Liver (tissue), 3 donors: ENCODE results near the gene GFM1.

Source experiments
- EGR1 ChIP-seq, 2 donors: IDR thresholded peaks; 2 replicates each; pipeline ENCODE4 v1.6.1; 2016 to 2018; ENCODE audit warnings: antibody characterized with exemption in 2 of 2, low read depth in 2 of 2
- FOXA1 ChIP-seq: IDR thresholded peaks from 2 replicates; pipeline ENCODE4 v1.6.1; 2016; ENCODE audit warnings: antibody characterized with exemption
- JUND ChIP-seq, 2 donors: IDR thresholded peaks; 2 replicates each; pipeline ENCODE4 v1.6.1; 2016; ENCODE audit warnings: antibody characterized with exemption in 2 of 2
- RAD21 ChIP-seq, 2 donors: IDR thresholded peaks; 2 replicates each; pipeline ENCODE4 v1.6.1; 2016; ENCODE audit warnings: antibody characterized with exemption in 2 of 2, mild to moderate bottlenecking in 2 of 2
- YY1 ChIP-seq: IDR thresholded peaks from 2 replicates; pipeline ENCODE4 v1.6.1; 2016; ENCODE audit warnings: antibody characterized with exemption, mild to moderate bottlenecking
- TF ChIP-seq, protein P1 (sequence below): fragments of 150-350 bp; IDR thresholded peaks from 2 replicates; pipeline ENCODE4 v1.5.1; 2017; ENCODE audit warnings: improper control_type of control experiment, low read depth, low read length; ENCODE audit not compliant: missing input control
- TF ChIP-seq, protein P2 (sequence below): IDR thresholded peaks from 2 replicates; pipeline ENCODE4 v1.6.1; 2016; ENCODE audit warnings: antibody characterized with exemption, mild to moderate bottlenecking
- TF ChIP-seq, protein P3 (sequence below): IDR thresholded peaks from 2 replicates; pipeline ENCODE4 v1.6.1; 2016; ENCODE audit warnings: antibody characterized with exemption
- TF ChIP-seq, protein P4 (sequence below): IDR thresholded peaks from 2 replicates; pipeline ENCODE4 v1.6.1; 2016; ENCODE audit warnings: antibody characterized with exemption
- TF ChIP-seq, protein P5 (sequence below): IDR thresholded peaks from 2 replicates; pipeline ENCODE4 v1.6.1; 2016; ENCODE audit warnings: antibody characterized with exemption
- donor health status: healthy.
- donor health status: healthy.

DNA sequence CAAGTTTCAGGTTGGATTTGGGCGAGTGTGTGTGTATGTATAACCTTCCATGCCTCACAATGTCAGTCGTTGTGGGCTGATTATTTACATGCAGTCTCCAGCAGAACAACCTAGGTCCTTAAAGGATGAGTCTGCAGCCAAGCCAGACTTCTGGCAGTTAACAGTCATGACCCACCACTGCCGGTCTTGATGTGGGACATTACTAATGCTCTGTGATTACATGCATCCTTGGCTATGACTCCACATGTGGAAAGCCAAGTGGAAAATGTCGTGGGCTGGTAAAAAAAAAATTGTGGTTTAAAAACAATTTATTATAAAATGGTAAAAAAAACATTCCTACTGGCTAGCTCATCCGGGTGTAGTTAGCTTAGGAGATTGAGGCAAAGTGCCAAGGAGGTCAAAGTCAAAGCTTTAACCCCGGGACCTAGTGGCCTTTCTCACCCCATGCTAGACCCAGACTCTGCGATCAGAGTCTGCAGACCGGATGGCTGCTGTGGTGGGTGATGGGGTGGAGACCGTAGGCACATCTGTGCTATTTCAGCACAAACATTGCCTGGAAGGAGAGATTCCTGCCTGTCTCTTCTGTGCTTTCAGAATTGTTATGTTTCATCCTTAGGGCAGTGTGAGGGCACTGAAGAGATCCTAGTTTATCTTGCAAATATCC lies 81.2 kb downstream of the GFM1 start:
- TF ChIP-seq, protein P1, sequence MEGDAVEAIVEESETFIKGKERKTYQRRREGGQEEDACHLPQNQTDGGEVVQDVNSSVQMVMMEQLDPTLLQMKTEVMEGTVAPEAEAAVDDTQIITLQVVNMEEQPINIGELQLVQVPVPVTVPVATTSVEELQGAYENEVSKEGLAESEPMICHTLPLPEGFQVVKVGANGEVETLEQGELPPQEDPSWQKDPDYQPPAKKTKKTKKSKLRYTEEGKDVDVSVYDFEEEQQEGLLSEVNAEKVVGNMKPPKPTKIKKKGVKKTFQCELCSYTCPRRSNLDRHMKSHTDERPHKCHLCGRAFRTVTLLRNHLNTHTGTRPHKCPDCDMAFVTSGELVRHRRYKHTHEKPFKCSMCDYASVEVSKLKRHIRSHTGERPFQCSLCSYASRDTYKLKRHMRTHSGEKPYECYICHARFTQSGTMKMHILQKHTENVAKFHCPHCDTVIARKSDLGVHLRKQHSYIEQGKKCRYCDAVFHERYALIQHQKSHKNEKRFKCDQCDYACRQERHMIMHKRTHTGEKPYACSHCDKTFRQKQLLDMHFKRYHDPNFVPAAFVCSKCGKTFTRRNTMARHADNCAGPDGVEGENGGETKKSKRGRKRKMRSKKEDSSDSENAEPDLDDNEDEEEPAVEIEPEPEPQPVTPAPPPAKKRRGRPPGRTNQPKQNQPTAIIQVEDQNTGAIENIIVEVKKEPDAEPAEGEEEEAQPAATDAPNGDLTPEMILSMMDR = no peak
- TF ChIP-seq RAD21 (IDR thresholded peaks at IDR 0.05) = peak; percentile 38 to 57
- TF ChIP-seq JUND (IDR thresholded peaks at IDR 0.05) = peak; percentile 39 to 57
- TF ChIP-seq, protein P2, sequence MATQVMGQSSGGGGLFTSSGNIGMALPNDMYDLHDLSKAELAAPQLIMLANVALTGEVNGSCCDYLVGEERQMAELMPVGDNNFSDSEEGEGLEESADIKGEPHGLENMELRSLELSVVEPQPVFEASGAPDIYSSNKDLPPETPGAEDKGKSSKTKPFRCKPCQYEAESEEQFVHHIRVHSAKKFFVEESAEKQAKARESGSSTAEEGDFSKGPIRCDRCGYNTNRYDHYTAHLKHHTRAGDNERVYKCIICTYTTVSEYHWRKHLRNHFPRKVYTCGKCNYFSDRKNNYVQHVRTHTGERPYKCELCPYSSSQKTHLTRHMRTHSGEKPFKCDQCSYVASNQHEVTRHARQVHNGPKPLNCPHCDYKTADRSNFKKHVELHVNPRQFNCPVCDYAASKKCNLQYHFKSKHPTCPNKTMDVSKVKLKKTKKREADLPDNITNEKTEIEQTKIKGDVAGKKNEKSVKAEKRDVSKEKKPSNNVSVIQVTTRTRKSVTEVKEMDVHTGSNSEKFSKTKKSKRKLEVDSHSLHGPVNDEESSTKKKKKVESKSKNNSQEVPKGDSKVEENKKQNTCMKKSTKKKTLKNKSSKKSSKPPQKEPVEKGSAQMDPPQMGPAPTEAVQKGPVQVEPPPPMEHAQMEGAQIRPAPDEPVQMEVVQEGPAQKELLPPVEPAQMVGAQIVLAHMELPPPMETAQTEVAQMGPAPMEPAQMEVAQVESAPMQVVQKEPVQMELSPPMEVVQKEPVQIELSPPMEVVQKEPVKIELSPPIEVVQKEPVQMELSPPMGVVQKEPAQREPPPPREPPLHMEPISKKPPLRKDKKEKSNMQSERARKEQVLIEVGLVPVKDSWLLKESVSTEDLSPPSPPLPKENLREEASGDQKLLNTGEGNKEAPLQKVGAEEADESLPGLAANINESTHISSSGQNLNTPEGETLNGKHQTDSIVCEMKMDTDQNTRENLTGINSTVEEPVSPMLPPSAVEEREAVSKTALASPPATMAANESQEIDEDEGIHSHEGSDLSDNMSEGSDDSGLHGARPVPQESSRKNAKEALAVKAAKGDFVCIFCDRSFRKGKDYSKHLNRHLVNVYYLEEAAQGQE = peak; percentile 4
- TF ChIP-seq EGR1 (IDR thresholded peaks at IDR 0.05; ENCODE audit: low read depth in 2 of 2) = no peak
- TF ChIP-seq, protein P3, sequence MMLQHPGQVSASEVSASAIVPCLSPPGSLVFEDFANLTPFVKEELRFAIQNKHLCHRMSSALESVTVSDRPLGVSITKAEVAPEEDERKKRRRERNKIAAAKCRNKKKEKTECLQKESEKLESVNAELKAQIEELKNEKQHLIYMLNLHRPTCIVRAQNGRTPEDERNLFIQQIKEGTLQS = no peak
- TF ChIP-seq, protein P4, sequence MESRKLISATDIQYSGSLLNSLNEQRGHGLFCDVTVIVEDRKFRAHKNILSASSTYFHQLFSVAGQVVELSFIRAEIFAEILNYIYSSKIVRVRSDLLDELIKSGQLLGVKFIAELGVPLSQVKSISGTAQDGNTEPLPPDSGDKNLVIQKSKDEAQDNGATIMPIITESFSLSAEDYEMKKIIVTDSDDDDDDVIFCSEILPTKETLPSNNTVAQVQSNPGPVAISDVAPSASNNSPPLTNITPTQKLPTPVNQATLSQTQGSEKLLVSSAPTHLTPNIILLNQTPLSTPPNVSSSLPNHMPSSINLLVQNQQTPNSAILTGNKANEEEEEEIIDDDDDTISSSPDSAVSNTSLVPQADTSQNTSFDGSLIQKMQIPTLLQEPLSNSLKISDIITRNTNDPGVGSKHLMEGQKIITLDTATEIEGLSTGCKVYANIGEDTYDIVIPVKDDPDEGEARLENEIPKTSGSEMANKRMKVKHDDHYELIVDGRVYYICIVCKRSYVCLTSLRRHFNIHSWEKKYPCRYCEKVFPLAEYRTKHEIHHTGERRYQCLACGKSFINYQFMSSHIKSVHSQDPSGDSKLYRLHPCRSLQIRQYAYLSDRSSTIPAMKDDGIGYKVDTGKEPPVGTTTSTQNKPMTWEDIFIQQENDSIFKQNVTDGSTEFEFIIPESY = peak; percentile 34
- TF ChIP-seq, protein P5, sequence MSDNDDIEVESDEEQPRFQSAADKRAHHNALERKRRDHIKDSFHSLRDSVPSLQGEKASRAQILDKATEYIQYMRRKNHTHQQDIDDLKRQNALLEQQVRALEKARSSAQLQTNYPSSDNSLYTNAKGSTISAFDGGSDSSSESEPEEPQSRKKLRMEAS = peak; percentile 69
- TF ChIP-seq YY1 = peak; percentile 73
- TF ChIP-seq FOXA1 = no peak
